ENCODE results near the gene MARCHF7.

DNA sequence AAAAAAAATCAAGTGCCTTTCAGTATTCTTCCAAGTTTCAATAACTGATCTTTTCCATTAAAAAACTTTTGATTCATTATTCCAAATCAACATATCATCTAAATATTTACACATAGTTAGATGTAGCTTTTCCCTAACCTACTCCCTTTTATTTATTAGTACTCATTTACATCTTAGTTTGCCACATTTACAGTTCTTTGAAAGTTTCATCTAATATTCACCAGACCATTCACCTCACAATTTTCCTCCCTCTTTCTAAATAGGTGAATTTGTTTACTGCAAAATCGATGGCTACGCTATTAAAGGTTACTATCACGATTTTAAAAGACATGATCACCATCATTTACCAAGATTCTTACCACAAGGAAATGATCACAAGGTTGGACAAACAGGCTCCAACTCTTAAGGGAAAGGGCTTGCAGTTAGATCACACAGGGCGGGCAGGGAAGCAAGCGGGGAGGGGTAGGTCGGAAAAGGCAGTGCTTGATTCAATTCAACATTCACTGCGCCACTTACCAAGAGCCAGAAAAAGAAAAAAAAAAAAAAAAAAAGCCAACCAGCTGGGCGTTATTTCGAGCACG lies 654 bp upstream of the MARCHF7 start:
- TF ChIP-seq, protein P1, sequence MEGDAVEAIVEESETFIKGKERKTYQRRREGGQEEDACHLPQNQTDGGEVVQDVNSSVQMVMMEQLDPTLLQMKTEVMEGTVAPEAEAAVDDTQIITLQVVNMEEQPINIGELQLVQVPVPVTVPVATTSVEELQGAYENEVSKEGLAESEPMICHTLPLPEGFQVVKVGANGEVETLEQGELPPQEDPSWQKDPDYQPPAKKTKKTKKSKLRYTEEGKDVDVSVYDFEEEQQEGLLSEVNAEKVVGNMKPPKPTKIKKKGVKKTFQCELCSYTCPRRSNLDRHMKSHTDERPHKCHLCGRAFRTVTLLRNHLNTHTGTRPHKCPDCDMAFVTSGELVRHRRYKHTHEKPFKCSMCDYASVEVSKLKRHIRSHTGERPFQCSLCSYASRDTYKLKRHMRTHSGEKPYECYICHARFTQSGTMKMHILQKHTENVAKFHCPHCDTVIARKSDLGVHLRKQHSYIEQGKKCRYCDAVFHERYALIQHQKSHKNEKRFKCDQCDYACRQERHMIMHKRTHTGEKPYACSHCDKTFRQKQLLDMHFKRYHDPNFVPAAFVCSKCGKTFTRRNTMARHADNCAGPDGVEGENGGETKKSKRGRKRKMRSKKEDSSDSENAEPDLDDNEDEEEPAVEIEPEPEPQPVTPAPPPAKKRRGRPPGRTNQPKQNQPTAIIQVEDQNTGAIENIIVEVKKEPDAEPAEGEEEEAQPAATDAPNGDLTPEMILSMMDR (IDR thresholded peaks at IDR 0.05) = no peak
- TF ChIP-seq POLR2AphosphoS5 (IDR thresholded peaks at IDR 0.05) = no peak
- no peak for TF ChIP-seq POLR2A (IDR thresholded peaks at IDR 0.05)

Data from stomach (tissue), 4 donors.